ENCODE results near the gene TANGO6. TPM values are rescaled to one million over a fixed set of nuclear protein-coding genes. Genes with fewer than 3 reads are reported as not detected.

The TANGO6 gene
- total RNA-seq, 3 donors from 2014 or later, result 7.4 to 19.7 (median 8.2) TPM

DNA sequence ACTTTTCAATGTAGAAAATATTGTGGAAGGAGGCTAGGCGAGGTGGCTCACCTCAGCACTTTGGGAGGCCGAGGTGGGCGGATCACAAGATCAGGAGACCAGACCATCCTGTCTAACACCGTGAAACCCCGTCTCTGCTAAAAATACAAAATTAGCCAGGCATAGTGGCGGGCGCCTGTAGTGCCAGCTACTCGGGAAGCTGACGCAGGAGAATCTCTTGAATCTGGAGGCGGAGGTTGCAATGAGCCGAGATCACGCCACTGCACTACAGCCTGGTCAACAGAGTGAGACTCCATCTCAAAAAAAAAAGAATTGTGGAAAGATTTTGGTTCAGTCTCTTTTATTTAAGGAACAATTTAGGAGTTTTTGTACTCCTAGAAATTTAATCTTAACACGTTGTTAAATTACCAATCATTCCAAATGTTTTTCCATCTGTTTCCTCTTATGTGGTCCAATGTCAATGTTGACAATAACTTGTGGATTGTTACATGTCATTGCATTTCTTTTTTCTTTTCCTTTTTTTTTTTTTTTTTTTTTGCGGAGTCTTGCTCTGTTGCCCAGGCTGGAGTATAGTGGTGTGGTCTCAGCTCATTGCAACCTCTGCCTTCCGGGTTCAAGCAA is 137.5 kb downstream of the TANGO6 start:
- intact Hi-C loops (cut with DNase I, micrococcal nuclease), result no loop called here

DNA sequence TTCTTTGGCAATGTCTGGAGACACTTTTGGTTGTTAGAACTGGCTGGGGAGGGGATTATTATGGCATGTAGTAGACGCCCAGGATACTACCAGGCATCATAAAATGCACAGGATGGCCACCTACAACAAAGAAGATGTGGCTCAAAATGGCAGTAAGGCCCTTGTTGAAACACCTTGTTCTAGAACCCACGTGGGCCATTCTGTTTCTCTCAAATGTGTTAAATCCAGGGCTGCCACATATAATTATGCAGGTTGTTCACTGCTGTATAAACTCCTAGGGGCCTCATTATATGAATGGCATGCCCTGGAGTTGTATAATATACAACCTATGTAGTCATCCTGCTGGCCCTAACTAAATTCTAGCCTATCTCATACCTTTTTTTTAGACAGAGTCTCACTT is 138.6 kb downstream of the TANGO6 start:
- ATAC-seq (no peak), DNase-seq (no peak)
- H3K36me3 ChIP-seq (ENCODE audit: low read depth), result no peaks in the 10 kb centered on the region
- no peak overlapping the region for H3K4me3 ChIP-seq
- TF ChIP-seq CTCF (IDR thresholded peaks at IDR 0.05), result no peak
- H3K9me3 ChIP-seq, result no peaks in the 10 kb centered on the region
- intact Hi-C loops (cut with DNase I, micrococcal nuclease), result no loop called here
- H3K4me1 ChIP-seq (ENCODE audit: low read depth), result no peaks in the 10 kb centered on the region

More for the DNA sequence above, 137.5 kb downstream of the TANGO6 start:
- no peaks in the 10 kb centered on the region for H3K4me1 ChIP-seq (ENCODE audit: low read depth)
- H3K4me3 ChIP-seq, result no peak overlapping the region
- ATAC-seq (no peak), DNase-seq (no peak)
- TF ChIP-seq CTCF (IDR thresholded peaks at IDR 0.05), result no peak
- H3K36me3 ChIP-seq (ENCODE audit: low read depth), result no peaks in the 10 kb centered on the region
- no peaks in the 10 kb centered on the region for H3K9me3 ChIP-seq

- TF ChIP-seq CTCF (IDR thresholded peaks at IDR 0.05), result no peak
- no peak for DNase-seq
- Histone ChIP-seq H3K4me3 (no peak overlapping the region), H3K4me1 (ENCODE audit: low read depth) (no peaks in the 10 kb centered on the region), H3K36me3 (ENCODE audit: low read depth) (no peaks in the 10 kb centered on the region), H3K9me3 (no peaks in the 10 kb centered on the region)
- no peak for ATAC-seq
- intact Hi-C loops (cut with DNase I, micrococcal nuclease), result no loop called here
Measured at GRCh38 chr16:68984467-68984866, 141.1 kb downstream of the TANGO6 start.

GRCh38 chr16:68985268-68985667 is 141.9 kb downstream of the TANGO6 start:
- no peak for TF ChIP-seq CTCF (IDR thresholded peaks at IDR 0.05)
- DNase-seq, result no peak
- no peak for ATAC-seq
- Histone ChIP-seq H3K4me1 (ENCODE audit: low read depth) (no peaks in the 10 kb centered on the region), H3K36me3 (ENCODE audit: low read depth) (no peaks in the 10 kb centered on the region), H3K4me3 (no peak overlapping the region), H3K9me3 (no peaks in the 10 kb centered on the region)
- intact Hi-C loops (cut with DNase I, micrococcal nuclease), result no loop called here

- ATAC-seq (no peak), DNase-seq (no peak)
- no peaks in the 10 kb centered on the region for H3K36me3 ChIP-seq (ENCODE audit: low read depth)
- H3K9me3 ChIP-seq, result no peaks in the 10 kb centered on the region
- TF ChIP-seq CTCF (IDR thresholded peaks at IDR 0.05), result no peak
- no peaks in the 10 kb centered on the region for H3K4me1 ChIP-seq (ENCODE audit: low read depth)
- H3K4me3 ChIP-seq, result no peak overlapping the region
- intact Hi-C loops (cut with DNase I, micrococcal nuclease), result no loop called here
Measured at GRCh38 chr16:68985855-68986254, 142.5 kb downstream of the TANGO6 start.
